Measurements from ENCODE around the gene SLC25A11.

SLC25A11 gene

DNA sequence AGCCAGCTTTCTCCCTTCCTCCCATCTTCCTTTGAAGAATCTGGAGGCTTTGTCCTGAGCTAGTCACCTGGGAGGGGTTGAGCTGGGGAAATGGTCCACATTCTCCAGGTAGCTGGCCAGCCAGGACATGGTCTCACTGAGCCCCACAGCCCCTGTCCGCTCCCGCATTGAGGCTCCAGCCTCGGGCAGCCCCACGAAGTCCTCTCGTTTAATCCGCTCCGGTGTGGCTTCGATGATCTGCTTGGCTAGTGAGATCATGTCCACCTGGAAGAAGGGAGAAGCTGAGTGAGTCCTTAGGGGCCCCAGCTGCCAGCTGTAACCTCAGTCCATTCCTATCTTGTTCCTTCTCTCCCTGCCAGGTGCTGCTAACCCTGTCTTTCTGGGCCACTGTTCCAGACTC lies 30.4 kb upstream of the SLC25A11 start:
- no peak for TF ChIP-seq SIN3A (IDR thresholded peaks at IDR 0.05; ENCODE audit: borderline replicate concordance, insufficient read depth, low read length)
- TF ChIP-seq POLR2AphosphoS5 (IDR thresholded peaks at IDR 0.05; ENCODE audit: low read depth, low read length): no peak
- no peak for TF ChIP-seq FOXP2 (optimal IDR thresholded peaks at IDR 0.05; ENCODE audit: borderline replicate concordance, extremely low read depth, extremely low read length, insufficient read depth)
- TF ChIP-seq TAF1 (IDR thresholded peaks at IDR 0.05; ENCODE audit: borderline replicate concordance, insufficient read depth, low read length): no peak
- no peak for TF ChIP-seq REST (IDR thresholded peaks at IDR 0.05; ENCODE audit: insufficient read depth in 1 of 2, low read depth in 2 of 2, low read length in 2 of 2)

GRCh38 chr17:4969551-4970173 lies 29.8 kb upstream of the SLC25A11 start:
- TF ChIP-seq SIN3A (IDR thresholded peaks at IDR 0.05; ENCODE audit: borderline replicate concordance, insufficient read depth, low read length) (no peak), REST (IDR thresholded peaks at IDR 0.05; ENCODE audit: insufficient read depth in 1 of 2, low read depth in 2 of 2, low read length in 2 of 2) (peak in 1 of 2 experiments; percentile 33; a peak in 1 of 4 replicates), POLR2AphosphoS5 (IDR thresholded peaks at IDR 0.05; ENCODE audit: low read depth, low read length) (no peak; the same call in 1 of the 2 replicates), FOXP2 (optimal IDR thresholded peaks at IDR 0.05; ENCODE audit: borderline replicate concordance, extremely low read depth, extremely low read length, insufficient read depth) (no peak), TAF1 (IDR thresholded peaks at IDR 0.05; ENCODE audit: borderline replicate concordance, insufficient read depth, low read length) (no peak)

DNA sequence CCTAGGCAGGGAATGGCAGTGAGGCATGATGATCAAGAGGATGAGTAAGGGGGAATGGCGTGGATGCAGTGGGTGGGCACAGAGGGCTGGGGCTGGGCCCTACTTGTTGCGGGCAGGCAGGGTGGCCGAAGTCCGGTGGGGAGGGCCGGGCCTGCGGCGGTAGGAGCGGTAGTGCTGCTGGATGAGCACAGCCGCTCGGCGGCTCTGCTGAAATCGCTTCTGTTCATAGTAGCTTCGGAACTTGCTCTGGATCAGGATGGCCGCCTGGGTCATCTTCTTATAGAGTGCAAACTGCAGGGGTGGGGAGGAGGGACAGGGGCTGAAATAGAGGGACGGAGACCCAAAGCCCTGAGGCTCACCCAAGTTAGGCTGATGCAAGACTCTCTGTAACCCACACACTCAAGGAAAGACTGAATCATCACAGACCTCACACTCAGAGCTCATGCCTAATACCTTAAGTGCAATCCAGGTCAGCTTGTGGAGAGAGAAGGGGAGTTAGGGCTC lies 29.3 kb upstream of the SLC25A11 start:
- no peak for TF ChIP-seq SIN3A (IDR thresholded peaks at IDR 0.05; ENCODE audit: borderline replicate concordance, insufficient read depth, low read length)
- TF ChIP-seq REST (IDR thresholded peaks at IDR 0.05; ENCODE audit: insufficient read depth in 1 of 2, low read depth in 2 of 2, low read length in 2 of 2): no peak
- TF ChIP-seq POLR2AphosphoS5 (IDR thresholded peaks at IDR 0.05; ENCODE audit: low read depth, low read length): peak; percentile 63
- peak; percentile 34; the same call in 1 of the 2 replicates for TF ChIP-seq TAF1 (IDR thresholded peaks at IDR 0.05; ENCODE audit: borderline replicate concordance, insufficient read depth, low read length)

DNA sequence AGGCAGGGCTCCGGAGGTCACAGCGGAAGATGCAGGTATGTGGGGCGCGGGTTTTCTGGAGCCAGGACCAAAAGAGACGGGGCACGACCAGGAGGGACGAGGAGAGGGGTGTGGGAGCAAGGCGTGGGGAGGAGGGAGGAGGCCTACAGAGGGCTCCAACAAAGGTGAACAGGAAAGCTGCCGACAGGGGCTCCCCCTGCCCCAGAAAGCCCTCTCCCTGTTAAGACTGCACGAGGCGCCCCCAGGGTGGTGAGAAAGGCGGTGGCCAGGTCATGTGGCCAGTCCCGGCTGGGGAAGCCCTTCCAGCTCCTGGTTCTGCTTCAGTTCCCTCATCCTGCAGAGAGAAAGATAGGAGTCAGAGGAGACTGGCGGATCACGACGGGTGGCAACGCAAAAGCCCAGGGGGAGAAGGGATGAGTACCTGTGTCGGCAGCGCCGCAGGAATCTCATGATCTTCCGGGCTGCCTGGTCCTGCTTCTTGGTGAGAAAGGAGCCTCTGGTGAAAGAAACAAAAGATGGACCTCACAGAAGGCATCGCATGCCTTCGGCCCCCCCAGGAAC lies 28.7 kb upstream of the SLC25A11 start:
- TF ChIP-seq REST (IDR thresholded peaks at IDR 0.05; ENCODE audit: insufficient read depth in 1 of 2, low read depth in 2 of 2, low read length in 2 of 2) (no peak), FOXP2 (optimal IDR thresholded peaks at IDR 0.05; ENCODE audit: borderline replicate concordance, extremely low read depth, extremely low read length, insufficient read depth) (no peak), POLR2AphosphoS5 (IDR thresholded peaks at IDR 0.05; ENCODE audit: low read depth, low read length) (no peak; the same call in 1 of the 2 replicates), SIN3A (IDR thresholded peaks at IDR 0.05; ENCODE audit: borderline replicate concordance, insufficient read depth, low read length) (no peak), TAF1 (IDR thresholded peaks at IDR 0.05; ENCODE audit: borderline replicate concordance, insufficient read depth, low read length) (no peak)
